Transverse colon (tissue), 4 donors: ENCODE measurements around the gene SHISA5.

Experiments
- CTCF ChIP-seq, 5 experiments: fragments of 200-600 bp in 3 of 5; fragments of 450-650 bp in 2 of 5; sonication (generic) in 3 of 5; IDR thresholded peaks; 1 replicate in 2 of 5; 2 replicates in 3 of 5; pipeline ENCODE4 v1.5.1; 2016 to 2017; ENCODE audit warnings: antibody characterized with exemption in 5 of 5, inconsistent platforms in 3 of 5, mild to moderate bottlenecking in 2 of 5, moderate library complexity in 1 of 5
- POLR2AphosphoS5 ChIP-seq, 3 donors: sonication (generic); formaldehyde crosslinking; IDR thresholded peaks; one replicate each; pipeline ENCODE4 v1.6.1; 2016; ENCODE audit warnings: antibody characterized with exemption in 3 of 3

- TF ChIP-seq CTCF (IDR thresholded peaks at IDR 0.05) (no peak), POLR2AphosphoS5 (IDR thresholded peaks at IDR 0.05) (no peak)
These were observed 73.8 kb downstream of the SHISA5 start, which contains the start of gene PLXNB1 for GRCh38 chr3:48429960-48430707.
